ENCODE results near the gene RBM39. TPM values are rescaled to one million over a fixed set of nuclear protein-coding genes. Genes with fewer than 3 reads are reported as not detected.
A peak's percentile ranks its signal among the peaks of the same experiment; 100 is the strongest.

The RBM39 gene
- total and polyA plus RNA-seq, 9 of the 15 experiments (the other 6 are each of a cell fraction or from before 2014, with no cell fraction given) = 143 to 319 (median 228) TPM

DNA sequence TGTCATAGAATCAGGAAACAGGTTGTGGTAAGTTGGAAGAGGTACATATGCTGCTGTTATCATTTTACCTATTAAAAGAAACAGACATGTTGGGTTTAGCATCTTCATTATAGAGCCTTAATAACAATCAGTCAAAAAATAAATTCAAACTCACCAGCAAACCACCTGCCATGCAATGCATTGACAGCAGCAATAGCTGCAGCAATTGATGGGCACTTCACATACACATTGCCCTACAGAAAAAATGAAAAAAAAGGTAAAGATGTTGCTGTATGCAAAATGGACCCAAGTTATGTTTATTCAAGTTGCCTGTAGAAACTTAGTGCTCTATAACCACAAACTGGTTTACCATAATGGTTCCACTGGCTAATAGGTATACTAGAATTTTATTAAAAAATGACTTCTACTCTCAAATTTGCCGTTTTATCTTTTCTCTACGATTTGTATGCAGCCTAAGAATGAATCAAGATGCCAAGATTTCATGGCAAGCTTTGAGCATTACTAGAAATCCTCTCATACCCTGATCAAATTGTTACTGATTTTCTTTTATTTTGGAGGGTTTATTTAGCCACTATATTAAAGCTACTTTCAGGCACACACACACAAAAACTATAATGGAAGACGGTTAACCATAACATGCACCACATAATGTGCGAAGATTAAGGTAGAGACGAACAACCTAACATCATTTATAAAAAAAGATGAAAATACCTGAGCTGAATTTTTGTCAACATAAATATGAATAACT lies 37.4 kb downstream of the RBM39 start:
- ChIA-PET CTCF (ENCODE audit: low intra/inter-chr PET ratio) (no interaction called here), POLR2A (interaction anchor here (0.6 to 12.6 kb wide), 7 partner anchors 9 to 273 kb away, joined by 3 to 102 read pairs (median 4); partner anchors contain the start of gene PHF20)
- Histone ChIP-seq H3K9me1 (ENCODE audit: control insufficient read depth, insufficient read depth, low read length) (no peaks in the 10 kb centered on the region), H2AFZ (ENCODE audit: low read depth, low read length) (no peak overlapping the region), H3K4me2 (ENCODE audit: insufficient read depth, low read length) (no peak overlapping the region), H3K9me3 (replicated peaks; ENCODE audit: control insufficient read depth, insufficient read depth, low read depth, low read length) (no peaks in the 10 kb centered on the region), H3K4me3 (no peak overlapping the region), H4K20me1 (replicated peaks; ENCODE audit: control insufficient read depth, insufficient read depth, low read length) (no peaks in the 10 kb centered on the region; the same call in 1 of the 2 replicates), H3K27me3 (ENCODE audit: control insufficient read depth in 2 of 2, insufficient read depth in 2 of 2, low read length in 2 of 2) (no peaks in the 10 kb centered on the region), H3K27ac (ENCODE audit: extremely low read depth, low read depth, low read length) (no peak overlapping the region), H3K79me2 (ENCODE audit: control insufficient read depth, insufficient read depth, low read length) (peaks cover 30% of the 10 kb centered on the region), H3K36me3 (ENCODE audit: control insufficient read depth, insufficient read depth, low read length) (peaks cover 91% of the 10 kb centered on the region), H3K9ac (ENCODE audit: insufficient read depth in 1 of 2, low read depth in 2 of 2, low read length in 2 of 2) (no peak overlapping the region), H3K4me1 (replicated peaks in 1 of 2; ENCODE audit: control insufficient read depth in 2 of 2, insufficient read depth in 2 of 2, low read length in 2 of 2) (peaks cover 0 to under 1% of the 10 kb centered on the region in 2 experiments; a peak in 3 of 5 replicates)
- TF ChIP-seq HLTF (IDR thresholded peaks at IDR 0.05) (no peak), CAMTA2 (CRISPR knock-in tag; conservative IDR thresholded peaks at IDR 0.05) (no peak), NR3C1 (CRISPR knock-in tag; IDR thresholded peaks at IDR 0.05) (no peak), RBFOX2 (IDR thresholded peaks at IDR 0.05; ENCODE audit: low read depth, low read length) (0 out of 2 replicates have a peak, but pooled peaks have one; percentile 18), ZNF165 (CRISPR knock-in tag; IDR thresholded peaks at IDR 0.05; ENCODE audit: borderline replicate concordance) (no peak), PCBP2 (IDR thresholded peaks at IDR 0.05; ENCODE audit: low read depth, low read length, poor library complexity, severe bottlenecking) (no peak), POLR2AphosphoS5 (IDR thresholded peaks at IDR 0.05; ENCODE audit: control insufficient read depth, insufficient read depth, low read depth, low read length) (peak; percentile 7; the same call in 1 of the 2 replicates), RBM39 (optimal IDR thresholded peaks at IDR 0.05; ENCODE audit: low read depth, low read length) (no peak), NFE2L1 (tag; IDR thresholded peaks at IDR 0.05; ENCODE audit: borderline replicate concordance, low read depth) (no peak), POLR2B (IDR thresholded peaks at IDR 0.05; ENCODE audit: low read depth, partially characterized antibody) (peak; percentile 29), PCBP1 (IDR thresholded peaks at IDR 0.05; ENCODE audit: low read depth, low read length, poor library complexity, severe bottlenecking) (no peak), KHSRP (IDR thresholded peaks at IDR 0.05) (0 out of 2 replicates have a peak, but pooled peaks have one; percentile 10), ZBTB1 (CRISPR knock-in tag; IDR thresholded peaks at IDR 0.05; ENCODE audit: borderline replicate concordance, low read depth) (no peak)
- TF ChIP-seq, protein P1, sequence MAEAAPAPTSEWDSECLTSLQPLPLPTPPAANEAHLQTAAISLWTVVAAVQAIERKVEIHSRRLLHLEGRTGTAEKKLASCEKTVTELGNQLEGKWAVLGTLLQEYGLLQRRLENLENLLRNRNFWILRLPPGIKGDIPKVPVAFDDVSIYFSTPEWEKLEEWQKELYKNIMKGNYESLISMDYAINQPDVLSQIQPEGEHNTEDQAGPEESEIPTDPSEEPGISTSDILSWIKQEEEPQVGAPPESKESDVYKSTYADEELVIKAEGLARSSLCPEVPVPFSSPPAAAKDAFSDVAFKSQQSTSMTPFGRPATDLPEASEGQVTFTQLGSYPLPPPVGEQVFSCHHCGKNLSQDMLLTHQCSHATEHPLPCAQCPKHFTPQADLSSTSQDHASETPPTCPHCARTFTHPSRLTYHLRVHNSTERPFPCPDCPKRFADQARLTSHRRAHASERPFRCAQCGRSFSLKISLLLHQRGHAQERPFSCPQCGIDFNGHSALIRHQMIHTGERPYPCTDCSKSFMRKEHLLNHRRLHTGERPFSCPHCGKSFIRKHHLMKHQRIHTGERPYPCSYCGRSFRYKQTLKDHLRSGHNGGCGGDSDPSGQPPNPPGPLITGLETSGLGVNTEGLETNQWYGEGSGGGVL (CRISPR knock-in tag; IDR thresholded peaks at IDR 0.05) = no peak
- ATAC-seq = no peak
- WGBS (ENCODE audit: insufficient coverage, low coverage, missing lambda C conversion rate) = 91% methylated on average over 5 of the region's 5 CpGs
- FAIRE-seq = peak; percentile 69
- intact Hi-C loops (cut with micrococcal nuclease) = no loop called here
- BruUV-seq (replicated peaks) = TSS peak; percentile 4
- in situ Hi-C loops (cut with MboI) = no loop called here
- no peak for DNase-seq (ENCODE audit: extremely low read depth in 1 of 4, low spot score in 3 of 4)
